PFSK-1 (cell line): ENCODE data around the gene TBC1D9B. TPM values are rescaled to one million over a fixed set of nuclear protein-coding genes. Genes with fewer than 3 reads are reported as not detected.

Experiments
- FOXP2 ChIP-seq: optimal IDR thresholded peaks from 2 replicates; pipeline ENCODE3; 2011; ENCODE audit warnings: borderline replicate concordance, control low read depth, inconsistent platforms; ENCODE audit not compliant: insufficient read depth; ENCODE audit errors: extremely low read length, extremely low read depth
- POLR2AphosphoS5 ChIP-seq: IDR thresholded peaks from 2 replicates; pipeline ENCODE4 v1.6.1; 2012; ENCODE audit warnings: low read depth, mild to moderate bottlenecking, control low read depth, low read length, moderate library complexity
- REST ChIP-seq, 2 experiments: IDR thresholded peaks; 2 replicates each; pipeline versions ENCODE4 v1.6.1 to v1.8.0; 2011 to 2012; ENCODE audit warnings: low read depth in 2 of 2, low read length in 2 of 2, control low read depth in 1 of 2, inconsistent platforms in 1 of 2, mild to moderate bottlenecking in 1 of 2, moderate library complexity in 1 of 2; ENCODE audit not compliant: insufficient read depth in 1 of 2
- SIN3A ChIP-seq: IDR thresholded peaks from 2 replicates; pipeline ENCODE4 v1.6.1; 2012; ENCODE audit warnings: mild to moderate bottlenecking, low read length, moderate library complexity, borderline replicate concordance; ENCODE audit not compliant: insufficient read depth
- TAF1 ChIP-seq: IDR thresholded peaks from 2 replicates; pipeline ENCODE4 v1.6.1; 2012; ENCODE audit warnings: low read length, control low read depth, borderline replicate concordance; ENCODE audit not compliant: insufficient read depth
- polyA plus RNA-seq: library from polyadenylated mRNA; unstranded; fragments of >200 nt; gene quantifications from one replicate; pipeline ENCODE4 v1.2.1, GENCODE V29; 2012; ENCODE audit warnings: low read depth, missing spikeins; ENCODE audit not compliant: insufficient read length

The TBC1D9B gene
- polyA plus RNA-seq: 167 TPM

- TF ChIP-seq SIN3A (no peak), POLR2AphosphoS5 (peak; percentile 49; the same call in 1 of the 2 replicates), FOXP2 (no peak)
Observed at GRCh38 chr5:179907556-179908324, at the start of gene TBC1D9B. TBC1D9B (minus strand) TSS chr5:179907897; CDS start chr5:179907821, 76 bp downstream.

GRCh38 chr5:179955630-179956029 lies 47.9 kb upstream of the TBC1D9B start:
- TF ChIP-seq FOXP2 (no peak), TAF1 (no peak), REST (IDR thresholded peaks at IDR 0.05; ENCODE audit: insufficient read depth in 1 of 2, low read depth in 2 of 2, low read length in 2 of 2) (no peak), SIN3A (no peak), POLR2AphosphoS5 (no peak)

- no peak for TF ChIP-seq TAF1
- TF ChIP-seq REST (IDR thresholded peaks at IDR 0.05; ENCODE audit: insufficient read depth in 1 of 2, low read depth in 2 of 2, low read length in 2 of 2): no peak
- no peak for TF ChIP-seq FOXP2
- no peak for TF ChIP-seq POLR2AphosphoS5
- TF ChIP-seq SIN3A: no peak
Observed at GRCh38 chr5:179955062-179955461, 47.4 kb upstream of the TBC1D9B start.

GRCh38 chr5:179954434-179954833 lies 46.7 kb upstream of the TBC1D9B start:
- TF ChIP-seq REST (IDR thresholded peaks at IDR 0.05; ENCODE audit: insufficient read depth in 1 of 2, low read depth in 2 of 2, low read length in 2 of 2) (no peak), TAF1 (no peak), SIN3A (no peak), POLR2AphosphoS5 (no peak), FOXP2 (no peak)

GRCh38 chr5:179953987-179954386 lies 46.3 kb upstream of the TBC1D9B start:
- TF ChIP-seq SIN3A: no peak
- TF ChIP-seq FOXP2: no peak
- TF ChIP-seq POLR2AphosphoS5: no peak
- TF ChIP-seq REST (IDR thresholded peaks at IDR 0.05; ENCODE audit: insufficient read depth in 1 of 2, low read depth in 2 of 2, low read length in 2 of 2): no peak
- no peak for TF ChIP-seq TAF1
